ENCODE data around the gene SRRM4.

Gene SRRM4

DNA sequence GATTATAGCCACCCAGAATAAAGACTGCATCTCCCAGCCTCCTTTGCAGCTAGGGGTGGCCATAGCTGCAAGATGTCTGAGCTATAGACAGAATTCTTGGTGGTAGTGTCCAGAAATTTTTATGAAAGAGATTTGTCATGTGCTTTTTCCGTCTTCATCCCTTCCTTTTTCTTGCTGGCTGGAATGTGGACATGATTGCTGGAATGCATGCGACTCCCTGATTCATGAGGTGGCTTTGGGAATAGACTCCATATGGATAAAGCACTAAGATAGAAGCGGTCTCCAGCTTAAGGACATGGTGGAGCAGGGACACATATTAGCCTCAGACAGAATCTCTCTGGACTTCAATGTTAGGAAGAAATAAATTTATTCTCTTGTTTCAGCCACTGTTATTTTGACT, 187.4 kb downstream of the SRRM4 start:
- no peak for TF ChIP-seq PPARA (CRISPR knock-in tag; IDR thresholded peaks at IDR 0.05; ENCODE audit: borderline replicate concordance)
- no peak for TF ChIP-seq ARNTL (CRISPR knock-in tag; IDR thresholded peaks at IDR 0.05; ENCODE audit: borderline replicate concordance, low read depth)
- no peak for TF ChIP-seq TCF4 (CRISPR knock-in tag; IDR thresholded peaks at IDR 0.05; ENCODE audit: borderline replicate concordance)
- TF ChIP-seq CSDC2 (CRISPR knock-in tag; IDR thresholded peaks at IDR 0.05) = no peak
- TF ChIP-seq, protein P1, sequence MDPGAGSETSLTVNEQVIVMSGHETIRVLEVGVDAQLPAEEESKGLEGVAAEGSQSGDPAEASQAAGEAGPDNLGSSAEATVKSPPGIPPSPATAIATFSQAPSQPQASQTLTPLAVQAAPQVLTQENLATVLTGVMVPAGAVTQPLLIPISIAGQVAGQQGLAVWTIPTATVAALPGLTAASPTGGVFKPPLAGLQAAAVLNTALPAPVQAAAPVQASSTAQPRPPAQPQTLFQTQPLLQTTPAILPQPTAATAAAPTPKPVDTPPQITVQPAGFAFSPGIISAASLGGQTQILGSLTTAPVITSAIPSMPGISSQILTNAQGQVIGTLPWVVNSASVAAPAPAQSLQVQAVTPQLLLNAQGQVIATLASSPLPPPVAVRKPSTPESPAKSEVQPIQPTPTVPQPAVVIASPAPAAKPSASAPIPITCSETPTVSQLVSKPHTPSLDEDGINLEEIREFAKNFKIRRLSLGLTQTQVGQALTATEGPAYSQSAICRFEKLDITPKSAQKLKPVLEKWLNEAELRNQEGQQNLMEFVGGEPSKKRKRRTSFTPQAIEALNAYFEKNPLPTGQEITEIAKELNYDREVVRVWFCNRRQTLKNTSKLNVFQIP (CRISPR knock-in tag; IDR thresholded peaks at IDR 0.05; ENCODE audit: borderline replicate concordance, low read depth) = no peak
- no peak for TF ChIP-seq SNAI2 (CRISPR knock-in tag; IDR thresholded peaks at IDR 0.05)
- TF ChIP-seq ISL1 (CRISPR knock-in tag; IDR thresholded peaks at IDR 0.05) = no peak
- no peak for TF ChIP-seq PATZ1 (CRISPR knock-in tag; IDR thresholded peaks at IDR 0.05; ENCODE audit: borderline replicate concordance)
- TF ChIP-seq ZNF8 (CRISPR knock-in tag; IDR thresholded peaks at IDR 0.05) = no peak
- TF ChIP-seq BACH2 (CRISPR knock-in tag; IDR thresholded peaks at IDR 0.05; ENCODE audit: borderline replicate concordance) = no peak
- no peak for TF ChIP-seq OSR1 (CRISPR knock-in tag; IDR thresholded peaks at IDR 0.05)
- no peak for TF ChIP-seq ZNF565 (CRISPR knock-in tag; conservative IDR thresholded peaks at IDR 0.05; ENCODE audit: low read depth)
- TF ChIP-seq TOX (CRISPR knock-in tag; IDR thresholded peaks at IDR 0.05; ENCODE audit: borderline replicate concordance) = no peak
- TF ChIP-seq, protein P2, sequence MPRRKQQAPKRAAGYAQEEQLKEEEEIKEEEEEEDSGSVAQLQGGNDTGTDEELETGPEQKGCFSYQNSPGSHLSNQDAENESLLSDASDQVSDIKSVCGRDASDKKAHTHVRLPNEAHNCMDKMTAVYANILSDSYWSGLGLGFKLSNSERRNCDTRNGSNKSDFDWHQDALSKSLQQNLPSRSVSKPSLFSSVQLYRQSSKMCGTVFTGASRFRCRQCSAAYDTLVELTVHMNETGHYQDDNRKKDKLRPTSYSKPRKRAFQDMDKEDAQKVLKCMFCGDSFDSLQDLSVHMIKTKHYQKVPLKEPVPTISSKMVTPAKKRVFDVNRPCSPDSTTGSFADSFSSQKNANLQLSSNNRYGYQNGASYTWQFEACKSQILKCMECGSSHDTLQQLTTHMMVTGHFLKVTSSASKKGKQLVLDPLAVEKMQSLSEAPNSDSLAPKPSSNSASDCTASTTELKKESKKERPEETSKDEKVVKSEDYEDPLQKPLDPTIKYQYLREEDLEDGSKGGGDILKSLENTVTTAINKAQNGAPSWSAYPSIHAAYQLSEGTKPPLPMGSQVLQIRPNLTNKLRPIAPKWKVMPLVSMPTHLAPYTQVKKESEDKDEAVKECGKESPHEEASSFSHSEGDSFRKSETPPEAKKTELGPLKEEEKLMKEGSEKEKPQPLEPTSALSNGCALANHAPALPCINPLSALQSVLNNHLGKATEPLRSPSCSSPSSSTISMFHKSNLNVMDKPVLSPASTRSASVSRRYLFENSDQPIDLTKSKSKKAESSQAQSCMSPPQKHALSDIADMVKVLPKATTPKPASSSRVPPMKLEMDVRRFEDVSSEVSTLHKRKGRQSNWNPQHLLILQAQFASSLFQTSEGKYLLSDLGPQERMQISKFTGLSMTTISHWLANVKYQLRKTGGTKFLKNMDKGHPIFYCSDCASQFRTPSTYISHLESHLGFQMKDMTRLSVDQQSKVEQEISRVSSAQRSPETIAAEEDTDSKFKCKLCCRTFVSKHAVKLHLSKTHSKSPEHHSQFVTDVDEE (CRISPR knock-in tag; IDR thresholded peaks at IDR 0.05) = no peak
- TF ChIP-seq ZC3H10 (CRISPR knock-in tag; IDR thresholded peaks at IDR 0.05) = no peak
- no peak for TF ChIP-seq ESRRG (CRISPR knock-in tag; IDR thresholded peaks at IDR 0.05)
- TF ChIP-seq GLIS3 (CRISPR knock-in tag; IDR thresholded peaks at IDR 0.05) = no peak
- no peak for TF ChIP-seq RARB (CRISPR knock-in tag; IDR thresholded peaks at IDR 0.05)
- no peak for TF ChIP-seq CREB5 (CRISPR knock-in tag; IDR thresholded peaks at IDR 0.05; ENCODE audit: low read depth)
- TF ChIP-seq ZFP30 (CRISPR knock-in tag; IDR thresholded peaks at IDR 0.05) = no peak
- no peak for ATAC-seq

GRCh38 chr12:119169150-119169549, 187.8 kb downstream of the SRRM4 start:
- TF ChIP-seq TOX (CRISPR knock-in tag; IDR thresholded peaks at IDR 0.05; ENCODE audit: borderline replicate concordance) (no peak), BACH2 (CRISPR knock-in tag; IDR thresholded peaks at IDR 0.05; ENCODE audit: borderline replicate concordance) (no peak), SNAI2 (CRISPR knock-in tag; IDR thresholded peaks at IDR 0.05) (no peak), ZNF8 (CRISPR knock-in tag; IDR thresholded peaks at IDR 0.05) (no peak), ZNF70 (CRISPR knock-in tag; IDR thresholded peaks at IDR 0.05) (no peak), GLIS3 (CRISPR knock-in tag; IDR thresholded peaks at IDR 0.05) (no peak), ZFP30 (CRISPR knock-in tag; IDR thresholded peaks at IDR 0.05) (no peak)
- TF ChIP-seq, protein P2 (CRISPR knock-in tag; IDR thresholded peaks at IDR 0.05) = no peak
- TF ChIP-seq, protein P1 (CRISPR knock-in tag; IDR thresholded peaks at IDR 0.05; ENCODE audit: borderline replicate concordance, low read depth) = no peak
- ATAC-seq = no peak

Data from SK-N-SH treated with all-trans-retinoic acid at 6 μM for 48 hours (cell line).